Activated CD8-positive, alpha-beta memory T cell treated with anti-CD3 and anti-CD28 coated beads, Interleukin-2, amount 50 U/mL, for 24 hours (primary cell): Measurements from ENCODE around the gene SLC13A1.
"Not testable (repeated sequence)": the region's sequence is repeated elsewhere in the genome, so short reads cannot be mapped to it uniquely, and the experiment has no call there.

Experiments used
- DNase-seq: peaks from one replicate; pipeline ENCODE4 v3.0.0-alpha.2; 2020; ENCODE audit errors: extremely low read depth

SLC13A1 gene

DNA sequence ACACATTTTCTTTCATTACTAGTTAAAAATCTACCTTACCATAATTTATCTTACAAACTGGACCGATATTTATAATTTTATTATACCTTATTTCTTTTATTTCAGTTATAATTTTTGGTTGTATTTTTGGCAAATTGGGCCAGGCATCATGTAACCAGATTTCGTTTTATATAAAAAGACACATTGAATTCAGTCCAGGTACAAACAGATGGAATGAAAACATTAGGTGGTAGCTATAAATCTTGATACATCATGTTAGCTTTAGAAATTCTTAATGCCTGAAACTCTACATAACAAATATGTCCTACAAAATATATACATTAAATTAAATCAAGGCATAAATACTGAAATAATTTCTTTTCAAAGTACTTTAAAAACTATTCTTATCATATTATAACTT, 73.1 kb downstream of the SLC13A1 start:
- no peak for DNase-seq

DNA sequence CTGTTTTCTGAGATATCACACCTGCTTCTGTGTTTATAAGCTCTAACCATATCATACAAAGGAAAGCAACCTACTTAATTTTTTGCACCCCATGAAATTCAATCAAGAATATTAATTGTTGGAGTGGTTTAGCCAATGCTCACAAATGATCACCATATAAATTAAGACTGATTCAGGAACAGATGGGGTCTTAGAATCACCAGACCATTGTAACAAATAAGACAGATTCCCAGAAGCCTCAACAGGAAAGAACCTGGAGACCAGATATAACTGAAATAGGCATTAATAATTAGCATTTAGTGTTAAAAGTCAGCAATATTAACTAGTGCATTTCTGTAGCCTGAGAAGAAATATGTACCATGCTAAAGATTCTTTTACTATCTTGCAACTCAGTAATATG, 73.6 kb downstream of the SLC13A1 start:
- DNase-seq, result no peak

DNA sequence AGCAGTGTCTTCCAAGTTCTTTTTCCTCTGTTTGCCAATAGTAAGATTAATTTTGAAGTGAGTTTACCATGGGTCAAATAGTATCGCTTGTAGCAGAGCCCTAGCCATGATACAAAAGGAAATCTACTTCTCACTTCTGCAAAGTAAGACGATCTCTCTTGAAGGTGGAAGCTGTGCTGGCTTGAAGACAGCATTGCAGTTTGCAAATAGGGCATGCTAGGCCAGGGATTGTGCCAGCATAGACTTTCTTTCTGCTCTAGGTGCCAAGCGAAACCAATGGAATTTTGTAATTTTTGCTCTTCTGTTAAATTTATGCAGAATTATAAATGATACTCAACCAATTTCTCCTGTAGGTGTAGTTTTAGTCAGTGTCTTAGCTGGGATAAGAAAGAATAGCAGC, 74.5 kb downstream of the SLC13A1 start:
- no peak for DNase-seq

DNA sequence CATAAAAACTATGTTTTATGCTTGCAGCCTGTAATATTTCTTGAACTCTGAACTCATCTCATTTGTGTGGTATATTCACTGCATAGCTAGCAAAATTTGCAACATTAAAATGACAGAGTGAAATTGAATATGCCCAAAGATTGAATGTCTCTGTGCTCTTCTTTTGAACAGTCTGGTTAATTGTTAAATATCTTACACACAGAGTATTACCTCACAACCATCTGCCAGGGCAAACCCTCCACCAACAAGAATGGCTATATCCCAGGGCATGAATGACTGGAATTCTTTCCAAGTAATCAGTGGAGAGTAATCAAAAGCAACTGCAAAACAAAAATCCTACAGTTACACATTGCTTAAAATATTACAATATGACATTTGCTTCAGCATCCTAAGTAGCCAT, 76.9 kb downstream of the SLC13A1 start:
- no peak for DNase-seq

DNA sequence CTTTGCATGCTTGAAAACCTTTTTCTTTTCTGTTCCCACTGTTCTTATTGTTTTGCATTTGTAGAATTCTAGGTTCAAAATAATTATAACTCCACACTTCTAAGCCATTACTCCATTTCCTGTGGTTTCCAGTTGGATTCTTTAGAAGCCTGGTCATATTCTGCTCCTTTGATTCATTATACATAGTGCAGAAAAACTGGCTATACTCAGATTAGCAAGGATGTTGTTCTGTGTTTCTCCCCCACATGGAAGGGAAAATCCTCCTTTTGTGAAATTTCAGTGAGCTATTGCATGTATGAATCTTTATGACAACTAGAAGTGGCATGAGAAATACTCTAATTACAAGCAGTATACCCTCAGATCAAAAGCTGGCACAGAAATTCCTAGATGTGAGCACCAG, 79.5 kb downstream of the SLC13A1 start:
- DNase-seq, result no peak

DNA sequence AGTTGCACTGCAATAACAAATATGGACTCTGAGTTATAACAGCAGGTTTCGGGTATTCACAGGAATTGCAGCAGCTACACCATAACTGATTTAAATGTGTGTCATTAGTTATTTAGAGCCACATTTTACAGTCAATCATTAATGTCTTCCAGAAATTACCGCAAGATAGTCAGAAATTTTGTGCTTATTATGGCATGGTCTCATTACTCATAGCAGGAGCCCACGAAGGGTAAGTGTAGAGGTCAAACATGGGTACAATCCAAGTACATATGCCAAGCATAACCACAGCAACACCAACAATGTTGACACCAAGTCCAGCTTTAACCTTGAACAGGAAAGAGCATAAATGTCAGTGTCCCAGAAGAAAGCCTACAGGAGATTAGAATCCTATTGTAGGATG, 84.4 kb downstream of the SLC13A1 start:
- no peak for DNase-seq

DNA sequence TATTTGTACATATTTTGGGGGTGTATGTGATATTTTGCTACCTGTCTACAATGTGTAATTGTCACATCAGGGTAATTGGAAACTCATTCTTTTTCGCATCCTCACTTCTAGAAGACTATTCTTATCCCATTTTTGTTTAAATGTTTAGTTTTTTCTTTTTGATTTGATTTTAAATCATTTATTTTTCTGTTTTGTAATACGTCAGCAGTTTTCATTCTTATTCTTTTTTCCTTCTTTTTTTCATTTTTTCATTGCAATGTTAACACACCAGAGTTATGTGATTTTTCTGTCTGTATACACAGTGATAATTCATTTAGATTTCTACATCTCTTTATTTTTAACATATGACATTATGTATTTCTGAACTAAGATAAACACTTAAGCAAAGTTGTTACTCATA, 85.5 kb downstream of the SLC13A1 start:
- no peak for DNase-seq

DNA sequence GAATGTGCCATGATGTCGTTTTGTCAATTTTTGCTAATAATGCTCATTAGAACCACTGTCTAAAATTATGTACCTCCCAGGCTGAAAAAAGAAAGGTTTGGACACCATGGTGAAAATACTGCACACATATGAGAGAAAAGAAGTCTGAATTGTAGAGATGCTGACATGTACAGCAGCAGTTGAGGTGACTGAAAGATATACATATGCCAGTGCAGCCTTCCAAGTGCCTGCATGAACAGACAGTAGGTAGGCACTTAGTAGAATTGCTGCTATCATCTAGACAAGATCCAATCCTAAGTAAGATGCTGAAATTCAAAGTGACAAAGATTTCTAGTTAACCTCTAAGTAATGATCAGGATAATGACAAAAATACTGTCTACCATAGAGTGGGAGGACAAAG, 86.9 kb downstream of the SLC13A1 start:
- DNase-seq, result no peak

DNA sequence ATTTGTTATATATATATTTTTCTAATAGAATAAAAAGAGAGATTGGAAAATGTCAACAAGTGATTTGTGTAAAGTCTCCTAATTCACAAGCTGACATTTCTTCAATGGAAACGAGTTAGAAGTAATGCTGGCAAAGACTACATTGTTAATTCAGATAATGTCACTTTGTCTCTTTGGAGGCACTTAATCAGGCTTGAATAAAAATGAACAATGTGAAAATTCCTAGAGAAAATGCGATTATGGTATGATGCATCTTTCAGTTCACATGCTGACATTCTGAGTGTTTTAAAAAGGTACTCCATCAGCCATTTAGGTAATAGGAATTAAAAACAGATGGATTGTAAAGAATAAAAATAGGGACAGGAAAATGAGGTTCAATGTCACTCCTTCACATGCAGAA, 100.1 kb downstream of the SLC13A1 start:
- DNase-seq, result no peak

DNA sequence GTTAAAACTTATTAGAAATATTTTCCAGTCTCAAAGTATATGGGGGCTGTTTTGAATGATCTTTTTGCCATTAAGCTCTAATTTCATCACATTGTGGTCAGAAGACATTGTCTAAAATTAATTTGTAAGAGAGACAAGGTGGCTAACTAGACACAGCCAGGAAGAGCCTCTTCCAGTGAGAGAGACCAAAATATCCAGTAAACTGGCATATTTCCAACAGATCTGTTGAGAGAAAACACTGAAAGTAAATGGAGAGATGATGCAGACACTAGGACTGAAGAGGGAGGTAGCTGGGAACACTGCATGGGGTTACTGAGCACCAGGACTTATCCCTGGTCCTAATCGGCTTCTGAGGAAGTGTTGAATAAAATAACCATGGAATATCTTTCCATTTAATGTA, 102.8 kb downstream of the SLC13A1 start:
- DNase-seq, result no peak

DNA sequence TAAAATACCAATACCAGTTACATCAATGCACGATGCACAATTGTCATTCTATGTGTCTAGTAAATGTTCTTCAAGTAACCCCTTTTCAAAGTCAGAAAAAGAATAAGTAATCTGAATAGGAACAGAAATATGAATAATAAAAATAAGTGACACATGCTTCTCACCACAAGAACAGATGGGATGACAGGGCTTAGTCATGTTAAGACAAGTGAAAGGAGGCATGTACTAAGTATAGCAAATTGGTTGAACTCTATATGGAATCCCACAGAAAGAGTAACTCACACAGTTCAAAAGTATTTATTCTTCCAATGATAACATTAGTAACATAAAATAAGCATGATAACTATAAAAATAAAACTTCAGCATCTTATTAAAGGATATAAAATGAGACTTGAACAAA, 103.3 kb downstream of the SLC13A1 start:
- DNase-seq, result no peak

DNA sequence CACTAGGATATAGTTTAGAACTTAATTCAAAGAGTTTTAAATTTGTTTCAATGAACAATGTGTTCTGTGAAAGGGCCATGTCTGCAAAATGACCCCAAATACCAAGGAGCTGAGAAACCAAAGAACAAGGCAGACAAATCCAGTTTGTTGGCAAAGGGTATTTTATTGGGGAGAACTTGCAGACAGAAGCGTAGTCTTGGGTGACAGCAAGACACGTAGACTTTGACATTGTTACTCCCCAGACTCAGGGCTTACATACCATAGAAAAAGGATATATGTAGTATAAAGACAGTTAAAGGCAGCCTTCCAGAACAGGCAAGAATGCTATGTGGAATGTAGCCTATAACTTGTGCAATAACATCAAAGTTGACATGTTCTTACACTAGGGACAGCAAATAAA, 109.3 kb downstream of the SLC13A1 start:
- no peak for DNase-seq

DNA sequence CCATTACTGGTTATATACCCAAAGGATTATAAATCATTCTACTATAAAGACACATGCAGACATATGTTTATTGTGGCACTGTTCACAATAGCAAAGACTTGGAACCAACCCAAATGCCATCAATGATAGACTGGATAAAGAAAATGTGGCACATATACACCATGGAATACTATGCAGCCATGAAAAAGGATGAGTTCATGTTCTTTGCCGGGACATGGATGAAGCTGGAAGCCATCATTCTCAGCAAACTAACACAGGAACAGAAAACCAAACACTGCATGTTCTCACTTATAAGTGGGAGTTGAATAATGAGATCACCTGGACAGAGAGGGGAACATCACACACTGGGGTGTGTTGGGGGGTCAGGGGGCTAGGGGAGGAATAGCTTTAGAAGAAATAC, 112.9 kb downstream of the SLC13A1 start:
- DNase-seq, result not testable (repeated sequence)

DNA sequence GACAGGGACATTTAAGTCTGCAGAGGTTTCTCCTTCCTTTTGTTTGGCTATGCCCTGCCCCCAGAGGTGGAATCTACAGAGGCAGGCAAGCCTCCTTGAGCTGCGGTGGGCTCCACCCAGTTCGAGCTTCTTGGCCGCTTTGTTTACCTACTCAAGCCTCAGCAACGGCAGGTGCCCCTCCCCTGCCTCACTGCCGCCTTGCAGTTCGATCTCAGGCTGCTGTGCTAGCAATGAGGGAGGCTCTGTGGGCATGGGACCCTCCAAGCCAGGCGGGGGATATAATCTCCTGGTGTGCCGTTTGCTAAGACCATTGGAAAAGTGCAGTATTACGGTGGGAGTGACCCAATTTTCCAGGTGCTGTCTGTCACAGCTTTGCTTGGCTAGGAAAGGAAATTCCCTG, 114.9 kb downstream of the SLC13A1 start:
- not testable (repeated sequence) for DNase-seq

DNA sequence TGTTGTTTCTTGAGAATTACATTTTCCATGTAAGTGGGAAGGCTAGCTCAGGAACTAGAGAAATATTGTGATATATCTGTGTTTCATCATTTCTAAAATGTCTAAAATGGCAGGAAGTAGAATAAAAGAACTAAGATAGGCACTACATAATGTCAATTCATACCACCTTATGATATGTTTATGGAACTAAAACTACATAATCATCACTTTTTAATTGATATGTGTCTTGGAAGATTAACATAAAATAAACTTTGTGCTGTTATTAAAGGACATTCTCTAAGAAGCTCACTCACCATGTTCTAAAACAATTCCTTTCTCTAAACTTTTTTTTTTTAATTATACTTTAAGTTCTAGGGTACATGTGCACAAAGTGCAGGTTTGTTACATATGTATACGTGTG, 120.7 kb downstream of the SLC13A1 start:
- no peak for DNase-seq

DNA sequence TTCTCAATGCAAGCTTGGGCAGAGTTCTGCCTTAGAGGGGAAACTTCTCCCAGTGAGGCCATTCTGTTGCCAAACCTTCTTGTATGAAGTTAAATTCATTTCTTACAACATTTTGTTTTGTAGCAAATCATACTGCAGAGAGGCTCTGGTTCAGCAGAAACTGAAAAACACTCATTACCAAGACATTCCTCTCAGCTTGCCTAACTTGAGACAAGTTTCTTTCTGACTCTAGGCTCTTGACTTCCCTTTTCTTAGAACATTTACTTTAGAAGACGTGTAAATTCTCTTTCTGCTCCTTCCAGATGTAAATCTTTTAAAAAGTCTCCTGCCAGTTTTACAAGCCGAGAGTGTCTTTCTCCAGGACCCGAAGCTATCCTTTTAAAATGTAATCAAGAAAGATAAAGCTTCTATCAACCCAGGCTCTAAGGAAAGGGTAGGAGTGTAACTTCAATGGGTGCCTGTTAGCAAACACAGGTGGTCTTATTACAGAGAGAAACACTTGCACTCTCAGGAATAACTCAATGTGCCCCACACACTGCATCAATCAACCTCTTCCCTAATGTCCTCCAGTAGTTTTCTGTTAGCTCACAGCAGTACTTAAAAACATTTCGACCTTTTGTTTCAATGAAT, 123.8 kb downstream of the SLC13A1 start:
- DNase-seq, result no peak

DNA sequence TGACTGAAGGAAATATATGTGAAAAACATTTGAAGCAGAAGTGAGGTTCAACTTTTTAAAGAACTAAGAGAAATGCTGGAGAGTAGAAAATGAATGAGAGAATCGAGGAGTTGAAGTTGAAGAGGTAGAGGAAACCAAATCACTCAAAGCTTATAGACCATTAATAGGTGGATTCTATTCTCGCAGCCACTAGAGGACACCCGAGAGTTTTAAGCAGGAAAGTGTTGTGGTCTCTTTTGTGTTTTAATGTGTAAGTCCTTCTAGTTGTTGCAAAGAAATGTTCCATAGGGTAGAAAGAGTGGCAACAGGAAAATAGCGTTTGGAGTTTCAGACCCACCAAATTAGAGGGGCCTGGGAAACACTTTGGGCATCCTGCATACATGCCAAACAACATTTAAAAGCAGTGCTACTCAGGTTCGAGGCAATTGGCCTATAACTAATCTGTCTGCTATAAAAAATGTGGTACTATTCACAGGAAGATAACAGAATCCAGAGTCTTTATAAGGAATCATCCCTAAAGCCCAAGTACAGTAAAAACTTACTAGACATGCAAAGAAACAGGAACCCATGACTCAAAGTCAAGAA, 129.0 kb downstream of the SLC13A1 start:
- no peak for DNase-seq

DNA sequence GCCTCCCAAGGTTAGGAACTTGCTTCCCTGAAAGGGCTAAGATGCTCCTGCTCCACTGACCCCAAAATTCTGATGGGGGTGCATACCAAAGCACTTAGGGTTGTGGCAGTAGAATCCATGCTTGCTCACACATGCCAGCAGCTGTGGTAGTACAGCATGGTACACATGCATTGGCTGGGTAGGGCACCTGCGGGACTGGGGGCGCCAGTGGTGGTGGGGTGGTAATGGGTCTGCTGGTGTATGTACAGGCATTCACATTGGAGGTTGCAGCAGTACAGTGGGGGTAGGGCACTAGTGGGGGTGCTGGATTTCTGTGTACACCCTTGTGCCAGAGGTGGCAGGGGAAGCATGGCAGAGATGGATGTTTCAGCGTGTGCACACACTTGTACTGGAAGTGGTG, 132.0 kb downstream of the SLC13A1 start:
- no peak for DNase-seq
